ENCODE data around the gene NDUFAF2. TPM values are rescaled to one million over a fixed set of nuclear protein-coding genes. Genes with fewer than 3 reads are reported as not detected.

NDUFAF2 gene
- total and polyA plus RNA-seq, 2 experiments from 2014 or later, result 31.6 to 155 TPM

DNA sequence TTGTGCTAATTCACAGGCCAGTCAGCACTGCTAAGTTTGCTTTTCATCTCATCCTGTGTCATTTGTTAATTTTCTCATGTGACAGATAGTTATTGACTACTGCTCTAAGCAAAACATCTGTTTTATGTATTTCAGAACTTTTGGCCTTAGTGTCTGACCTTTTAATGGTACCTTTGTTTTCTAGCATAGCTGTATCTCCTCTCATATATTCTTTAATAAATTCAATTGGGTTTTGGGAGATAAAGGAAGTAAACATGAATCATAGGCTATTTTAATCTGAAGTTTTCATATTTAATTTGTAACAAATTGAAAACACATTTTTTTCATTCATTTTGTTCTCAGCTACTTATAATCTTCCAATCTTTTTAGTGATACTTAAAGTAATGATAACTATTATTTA, 13.1 kb downstream of the NDUFAF2 start:
- H3K27me3 ChIP-seq (ENCODE audit: insufficient read depth), result no peaks in the 10 kb centered on the region
- peaks cover 3% of the 10 kb centered on the region; the same call in 1 of the 2 replicates for H4K20me1 ChIP-seq (replicated peaks; ENCODE audit: insufficient read depth)
- Mint-ChIP-seq H3K27me3 (ENCODE audit: insufficient read depth, low read depth, poor library complexity) (peaks cover 2% of the 10 kb centered on the region), H3K36me3 (ENCODE audit: low read depth) (peaks cover 10% of the 10 kb centered on the region; the same call in 1 of the 3 replicates), H3K4me3 (no peak overlapping the region), H3K4me1 (no peaks in the 10 kb centered on the region), H3K9me3 (peaks cover 16% of the 10 kb centered on the region; the same call in 1 of the 3 replicates), H3K27ac (no peak overlapping the region)
- no peaks in the 10 kb centered on the region for H3K9me2 ChIP-seq (ENCODE audit: insufficient read depth)
- no peak overlapping the region for H3K27ac ChIP-seq (ENCODE audit: low read depth)
- DNase-seq (ENCODE audit: low spot score), result no peak
- no peak overlapping the region for H3K4me2 ChIP-seq
- H3K4me3 ChIP-seq, result no peak overlapping the region
- H2AFZ ChIP-seq, result no peak overlapping the region
- no peak for ATAC-seq
- H3K36me3 ChIP-seq (ENCODE audit: insufficient read depth), result no peaks in the 10 kb centered on the region
- peaks cover 53% of the 10 kb centered on the region for H3K79me2 ChIP-seq (replicated peaks; ENCODE audit: insufficient read depth)
- no peaks in the 10 kb centered on the region for H3F3A ChIP-seq (replicated peaks; ENCODE audit: low read depth)
- TF ChIP-seq ZNF462 (CRISPR knock-in tag; IDR thresholded peaks at IDR 0.05) (no peak), STAT1 (IDR thresholded peaks at IDR 0.05; ENCODE audit: unreplicated experiment) (no peak), CREB1 (CRISPR knock-in tag; IDR thresholded peaks at IDR 0.05; ENCODE audit: low read depth) (no peak), CTCF (conservative IDR thresholded peaks at IDR 0.05; ENCODE audit: low read depth in 2 of 2) (no peak)
- H3K4me1 ChIP-seq (ENCODE audit: insufficient read depth), result no peaks in the 10 kb centered on the region

All from GM23338 (cell line).